NCI-H526 (cell line): ENCODE results near the gene HSPG2.

Source experiments
- DNase-seq, 2 experiments: peaks; one replicate each; lab custom pipeline; 2025; lab: John Stamatoyannopoulos, UW

Gene HSPG2

DNA sequence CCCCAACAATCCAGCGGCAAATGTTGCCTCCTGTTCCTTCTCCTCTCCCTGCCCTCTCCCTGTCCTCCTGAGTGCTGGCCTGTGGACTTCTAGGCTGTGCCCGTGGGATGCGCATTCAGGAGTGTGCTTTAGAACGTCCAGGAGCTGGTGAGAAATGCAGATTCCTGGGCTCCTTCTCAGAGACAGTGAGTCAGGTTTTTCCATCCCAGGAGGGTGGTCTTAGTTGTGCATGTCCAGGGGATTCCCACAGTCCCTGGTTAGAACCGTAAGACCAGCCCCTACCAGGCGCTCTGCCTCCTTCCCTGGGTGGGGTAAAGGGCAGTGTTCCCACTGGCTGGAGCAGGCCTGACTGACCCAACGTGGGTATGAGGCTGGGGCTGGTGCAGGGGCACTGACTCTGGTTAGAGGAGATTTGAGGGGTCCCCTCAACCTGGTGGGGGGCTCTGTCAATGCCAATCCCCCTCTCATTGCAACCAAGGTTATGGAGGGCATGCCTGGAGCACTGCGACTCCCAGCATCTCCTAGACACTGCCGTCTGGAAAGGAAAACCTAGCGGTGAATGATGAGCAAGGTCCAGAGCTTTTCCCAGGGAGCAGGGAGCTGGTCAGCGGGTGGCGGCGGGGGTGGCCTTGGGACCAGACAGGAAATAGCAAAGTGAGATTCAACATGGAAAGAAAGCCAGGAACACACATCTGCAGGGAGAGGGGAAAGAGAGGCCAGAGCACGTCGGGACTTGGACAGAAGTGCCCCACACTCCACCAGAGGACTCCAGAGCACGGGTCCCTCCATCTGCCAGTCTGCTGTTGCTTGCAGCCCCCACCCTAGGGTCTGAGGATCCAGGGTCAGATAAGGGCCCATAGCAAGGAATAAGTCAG, 38.5 kb downstream of the HSPG2 start:
- DNase-seq = no peak

DNA sequence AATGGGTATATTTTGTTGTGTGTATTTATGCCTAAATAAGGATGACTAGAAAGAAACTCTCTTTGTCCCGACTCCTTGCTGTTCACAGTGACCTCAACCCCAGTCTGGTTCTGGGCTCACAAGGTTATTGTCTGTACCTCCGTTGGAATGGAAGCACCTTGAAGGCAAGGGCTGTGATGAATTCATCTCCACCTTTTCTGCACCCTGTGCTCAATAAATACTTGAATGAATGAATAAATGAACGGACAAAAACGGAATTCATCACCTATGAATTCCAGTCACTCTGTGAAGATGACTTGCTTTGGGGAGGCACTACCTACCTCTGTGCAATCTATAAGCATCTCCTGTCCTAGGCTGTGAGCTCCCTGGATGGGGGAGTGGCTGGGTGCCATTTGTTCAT, 39.3 kb downstream of the HSPG2 start:
- DNase-seq = no peak

DNA sequence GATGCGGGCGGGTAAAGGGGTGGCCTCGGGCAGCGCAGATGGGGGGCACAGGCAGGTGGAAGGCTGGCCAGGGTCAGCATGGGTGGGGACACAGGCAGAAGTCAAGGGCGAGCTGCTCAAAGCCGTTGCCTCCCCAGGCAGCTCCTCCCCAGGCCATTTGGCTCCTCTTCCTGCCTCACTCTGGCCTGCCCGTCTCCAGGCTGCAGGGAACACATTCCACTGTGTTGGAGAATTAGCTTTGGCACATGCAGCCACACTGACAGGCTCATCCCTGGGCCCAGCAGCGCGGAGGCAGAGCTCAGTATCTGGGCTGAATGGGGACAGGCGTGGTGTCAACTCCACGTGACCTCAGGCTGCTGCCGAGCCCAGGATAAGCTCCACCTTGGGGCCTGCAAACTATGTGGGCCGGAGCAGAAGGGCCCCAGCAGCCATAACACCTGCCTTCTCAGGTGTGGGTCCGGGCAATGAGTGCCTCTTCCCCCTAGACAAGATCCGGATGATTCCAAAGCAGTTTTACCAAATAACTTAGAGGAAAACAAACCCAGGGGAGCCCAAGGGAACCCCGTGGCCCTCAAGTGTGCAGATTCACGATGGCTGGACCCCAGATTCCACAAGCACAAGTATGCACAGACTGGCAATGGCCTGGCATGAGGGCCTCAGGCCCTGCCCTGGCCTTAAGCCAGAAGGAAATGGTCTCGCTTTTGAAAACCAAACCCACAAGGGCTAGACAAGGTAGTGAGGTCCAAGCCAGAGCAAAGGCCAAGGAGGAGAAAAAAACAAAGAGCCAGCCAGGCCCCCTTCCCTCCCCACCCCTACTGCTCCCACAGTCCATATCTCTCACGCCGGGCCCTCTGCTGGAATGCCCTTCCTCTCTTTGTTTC, 40.2 kb downstream of the HSPG2 start:
- peak in 1 of 2 experiments; percentile 12 for DNase-seq

DNA sequence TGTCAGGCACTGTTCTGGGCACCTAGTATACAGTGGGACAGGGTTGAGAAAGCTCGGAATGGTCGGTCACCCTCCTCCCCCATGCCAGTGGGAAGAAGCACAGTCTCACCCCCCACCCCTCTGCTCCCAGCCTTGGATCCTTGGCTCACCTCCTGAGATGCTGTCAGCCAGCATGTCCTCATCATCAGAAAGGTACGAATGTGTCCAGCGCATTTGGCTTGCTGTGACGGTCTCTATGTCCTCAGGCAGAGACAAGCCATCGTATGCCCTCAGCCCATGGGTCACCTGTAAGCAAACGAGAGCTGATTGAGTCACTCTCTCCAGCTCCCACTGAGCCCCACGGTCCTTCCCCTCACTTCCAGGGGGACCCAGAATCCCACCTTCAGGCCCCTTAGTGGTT, 41.1 kb downstream of the HSPG2 start:
- no peak for DNase-seq

DNA sequence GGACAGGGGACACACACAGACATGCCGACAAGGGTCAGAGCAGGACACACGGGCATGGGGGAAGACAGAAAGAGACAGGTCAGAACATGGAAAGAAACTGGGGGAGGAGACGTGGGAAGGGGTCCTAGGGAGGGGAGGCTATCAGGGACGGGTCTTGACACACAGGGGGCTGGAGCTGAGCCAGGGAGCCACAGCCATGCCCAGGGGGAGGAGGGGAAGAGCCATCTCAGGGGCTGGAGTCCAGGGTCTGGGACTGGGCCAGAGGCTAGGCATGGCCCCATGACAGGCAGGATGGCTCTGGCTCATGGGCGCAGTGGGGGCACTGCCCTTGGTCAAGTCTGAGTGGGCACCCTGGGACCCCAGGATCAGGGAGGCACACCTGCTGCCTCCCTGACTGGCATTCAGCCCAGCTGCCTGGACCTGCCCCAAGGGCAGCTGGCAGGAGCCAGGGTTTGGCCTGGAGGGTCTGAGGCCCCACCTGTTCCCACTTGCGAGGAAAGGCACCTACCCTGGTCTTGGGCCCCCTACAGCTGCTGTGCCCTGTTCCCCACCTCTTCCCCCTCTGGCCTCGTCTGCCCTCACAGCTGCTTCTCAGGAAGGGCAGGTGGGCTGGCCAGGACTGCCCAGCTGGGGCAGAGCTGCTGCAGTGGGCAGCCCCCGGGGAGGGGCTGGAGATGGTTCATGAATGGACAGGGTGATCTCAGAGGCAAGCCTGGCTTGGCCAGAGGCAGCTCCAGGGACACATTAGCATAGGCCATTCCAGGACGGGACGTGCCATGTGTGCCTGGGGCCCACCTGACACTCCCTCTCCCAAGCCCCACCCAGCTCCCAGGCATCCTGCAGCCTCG, 42.9 kb downstream of the HSPG2 start:
- DNase-seq = no peak

DNA sequence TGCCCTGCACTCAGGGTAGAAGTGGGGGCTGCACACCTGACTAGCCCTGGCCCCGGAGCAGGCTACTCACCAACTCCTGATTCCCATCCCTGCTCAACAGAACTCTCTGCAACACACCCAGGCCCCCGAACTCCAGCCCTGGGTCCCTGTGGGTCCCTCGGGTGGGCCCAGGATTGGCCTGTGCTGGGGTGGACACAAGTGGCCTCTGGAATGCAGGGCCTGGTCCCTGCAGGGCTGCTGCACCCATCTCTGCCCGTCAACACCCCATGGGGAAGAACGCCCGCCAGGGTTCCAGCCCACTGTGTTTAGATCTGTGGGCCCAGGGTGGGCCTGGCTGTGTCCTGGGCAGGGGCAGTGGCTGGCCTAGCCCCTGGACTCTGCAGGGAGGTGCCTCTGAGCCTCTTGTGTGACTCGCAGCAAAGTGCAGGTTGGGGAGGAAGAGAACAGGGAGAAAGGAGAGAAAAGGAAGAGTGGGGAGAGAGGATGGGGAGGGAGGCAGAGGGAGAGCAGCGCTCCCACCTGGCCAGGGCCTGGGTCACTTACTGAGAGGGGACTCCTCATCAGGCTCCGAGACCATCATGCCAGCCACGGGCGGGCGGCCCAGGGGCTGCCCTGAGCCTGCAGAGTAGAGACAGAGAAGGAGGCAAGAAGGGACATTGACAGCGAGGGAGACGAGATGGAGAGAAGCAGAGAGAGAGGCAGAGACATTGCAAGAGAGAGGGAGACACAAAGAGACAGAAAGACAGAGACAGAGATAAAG, 43.9 kb downstream of the HSPG2 start:
- DNase-seq = no peak

DNA sequence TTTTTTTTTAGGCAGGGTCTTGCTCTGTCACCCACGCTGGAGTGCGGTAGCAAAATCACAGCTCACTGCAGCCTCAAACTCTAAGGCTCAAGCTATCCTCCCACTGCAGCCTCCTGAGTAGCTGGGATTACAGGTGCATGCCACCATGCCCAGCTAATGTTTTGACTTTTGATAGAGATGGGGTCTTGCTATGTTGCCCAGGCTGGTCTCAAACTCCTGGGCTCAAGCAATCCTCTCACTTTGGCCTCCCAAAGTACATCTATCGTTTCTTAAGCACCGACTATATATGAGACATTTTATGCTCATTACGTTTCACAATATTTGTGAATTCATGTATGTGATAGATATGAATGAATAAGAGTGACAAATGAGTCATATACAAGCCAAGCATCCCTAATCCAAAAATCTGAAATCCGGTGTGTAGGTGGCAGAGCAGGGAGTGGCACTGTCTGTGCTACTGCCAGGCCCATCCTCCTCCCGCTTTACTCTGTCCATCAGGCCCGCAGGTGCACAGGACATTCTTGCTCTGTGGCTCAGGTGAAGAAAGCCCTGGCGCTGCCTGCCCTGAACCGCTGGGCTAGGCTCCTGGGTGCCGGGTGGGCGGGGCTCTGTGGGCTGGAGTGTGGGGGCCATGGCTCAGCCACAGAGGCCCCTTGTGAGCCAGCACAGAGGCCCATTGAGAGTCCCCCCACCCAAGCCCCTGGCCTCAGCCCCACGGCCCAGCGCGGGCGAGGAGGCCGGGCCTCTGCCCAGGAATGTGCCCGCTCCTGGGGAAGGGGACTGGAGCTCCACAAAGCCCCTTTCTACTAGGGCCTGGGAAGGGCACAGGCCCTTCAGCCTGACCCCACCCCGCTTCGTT, 45.3 kb downstream of the HSPG2 start:
- no peak for DNase-seq

DNA sequence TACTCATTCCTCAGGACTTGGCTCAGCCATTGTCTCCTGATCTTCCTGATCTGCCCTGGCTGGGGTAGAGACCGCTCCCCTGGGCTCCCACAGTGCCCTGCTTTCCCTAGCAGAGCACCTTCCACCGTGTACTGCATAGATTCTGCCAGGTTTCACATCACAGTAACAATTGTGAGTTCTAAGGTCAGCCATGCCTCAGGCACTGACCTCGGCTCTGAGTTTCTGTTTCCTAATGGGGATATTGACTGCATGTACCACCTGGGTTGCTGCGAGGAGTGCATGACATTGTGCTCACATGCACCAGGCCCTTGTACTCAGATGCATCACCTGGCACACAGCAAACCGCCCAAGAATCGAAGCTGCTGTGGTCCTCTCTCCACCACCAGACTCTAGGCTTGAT, 46.0 kb downstream of the HSPG2 start:
- no peak for DNase-seq

DNA sequence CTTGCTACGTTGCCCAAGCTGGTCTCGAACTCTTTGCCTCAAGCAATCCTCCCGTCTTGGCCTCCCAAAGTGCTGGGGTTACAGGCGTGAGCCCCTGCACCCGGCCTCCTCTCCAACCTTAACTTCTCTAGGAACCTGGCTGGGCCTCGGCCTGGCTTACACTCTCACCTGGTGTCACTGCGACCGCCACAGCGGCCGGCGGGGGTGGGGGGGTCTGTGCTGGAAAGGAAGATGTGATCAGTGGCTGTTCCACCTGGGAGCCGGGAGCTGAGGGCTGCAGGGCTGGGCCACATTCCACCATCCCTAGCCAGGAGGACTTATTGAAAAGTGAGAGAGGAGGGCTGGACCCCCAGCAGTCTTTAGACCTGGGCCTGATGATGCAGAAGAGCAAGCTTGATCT, 48.6 kb downstream of the HSPG2 start:
- no peak for DNase-seq

DNA sequence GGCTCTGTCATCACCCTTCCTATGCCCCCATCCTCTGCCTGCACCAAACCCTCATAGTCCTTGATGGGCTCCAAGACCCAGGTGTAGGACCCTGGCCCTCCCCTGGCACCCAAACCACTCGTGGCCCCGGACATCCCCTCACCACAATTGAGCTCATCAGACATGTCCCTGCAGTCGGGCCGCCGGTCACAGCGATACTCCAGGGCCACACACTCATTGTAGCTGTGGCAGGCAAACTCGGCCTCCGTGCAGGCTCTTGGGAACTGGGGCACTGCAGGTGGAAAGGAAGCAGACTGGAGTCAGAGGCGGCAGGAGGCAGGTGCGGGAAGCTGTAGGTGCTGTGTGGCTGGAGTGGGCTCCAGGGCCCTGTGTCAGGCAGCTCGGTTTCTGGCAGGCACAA, 49.3 kb downstream of the HSPG2 start:
- no peak for DNase-seq

DNA sequence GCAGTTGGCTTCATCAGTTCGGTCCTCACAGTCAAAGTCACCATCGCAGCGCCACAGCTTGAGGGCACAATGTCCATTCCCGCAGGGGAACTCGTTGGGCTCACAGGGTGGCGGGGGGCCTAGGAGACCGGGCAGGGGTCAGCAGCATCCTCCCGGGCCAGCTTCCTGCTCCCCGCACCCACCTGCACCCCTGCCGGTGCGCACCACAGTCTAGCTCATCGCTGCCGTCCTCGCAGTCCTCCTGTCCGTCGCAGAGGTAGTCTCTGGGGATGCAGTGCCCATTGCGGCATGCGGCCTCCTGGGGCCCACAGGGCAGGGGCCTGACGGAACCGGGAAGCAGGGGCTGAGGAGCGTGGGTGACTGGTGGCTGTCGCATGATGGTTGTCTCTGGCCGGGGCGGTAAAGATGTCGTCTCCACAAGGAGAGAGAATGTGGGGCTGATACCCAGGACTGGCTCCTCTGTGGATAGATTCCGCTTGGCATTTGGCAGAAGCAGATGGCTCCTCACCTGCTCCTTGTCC, 49.8 kb downstream of the HSPG2 start:
- no peak for DNase-seq

DNA sequence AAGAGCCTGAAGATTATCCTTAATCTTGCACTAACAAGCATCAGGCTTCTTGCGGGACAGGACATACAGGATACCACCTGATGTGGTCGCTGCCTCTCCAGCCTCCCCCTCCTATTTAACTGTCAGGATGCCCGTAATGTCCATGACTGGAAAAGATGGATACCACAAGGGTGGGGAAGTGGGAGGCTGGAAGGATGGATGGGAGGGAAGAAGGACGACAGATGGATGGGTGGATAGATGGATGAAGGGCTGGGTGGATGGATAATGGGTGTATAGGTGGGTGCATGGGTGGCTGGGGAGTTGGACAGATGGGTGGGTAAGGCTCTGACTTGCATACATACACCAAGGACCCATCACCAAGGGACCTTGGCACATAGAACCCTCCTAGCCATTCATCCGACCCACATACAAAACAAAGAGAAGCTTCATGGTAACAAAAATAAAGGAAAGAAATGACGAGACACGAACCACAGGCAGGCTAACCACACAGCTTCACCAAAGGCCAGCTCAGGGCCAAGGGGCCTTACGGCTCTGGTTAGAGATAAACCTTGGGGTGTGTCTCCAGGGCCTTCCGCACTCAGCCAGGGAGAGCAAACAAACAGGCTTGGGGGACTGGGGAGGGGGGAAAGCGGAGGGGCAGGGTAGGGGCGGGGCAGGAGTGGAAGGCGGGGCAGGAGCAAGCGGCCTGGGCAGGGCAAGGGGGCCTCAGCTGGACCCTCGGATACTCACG, 50.5 kb downstream of the HSPG2 start:
- no peak for DNase-seq

DNA sequence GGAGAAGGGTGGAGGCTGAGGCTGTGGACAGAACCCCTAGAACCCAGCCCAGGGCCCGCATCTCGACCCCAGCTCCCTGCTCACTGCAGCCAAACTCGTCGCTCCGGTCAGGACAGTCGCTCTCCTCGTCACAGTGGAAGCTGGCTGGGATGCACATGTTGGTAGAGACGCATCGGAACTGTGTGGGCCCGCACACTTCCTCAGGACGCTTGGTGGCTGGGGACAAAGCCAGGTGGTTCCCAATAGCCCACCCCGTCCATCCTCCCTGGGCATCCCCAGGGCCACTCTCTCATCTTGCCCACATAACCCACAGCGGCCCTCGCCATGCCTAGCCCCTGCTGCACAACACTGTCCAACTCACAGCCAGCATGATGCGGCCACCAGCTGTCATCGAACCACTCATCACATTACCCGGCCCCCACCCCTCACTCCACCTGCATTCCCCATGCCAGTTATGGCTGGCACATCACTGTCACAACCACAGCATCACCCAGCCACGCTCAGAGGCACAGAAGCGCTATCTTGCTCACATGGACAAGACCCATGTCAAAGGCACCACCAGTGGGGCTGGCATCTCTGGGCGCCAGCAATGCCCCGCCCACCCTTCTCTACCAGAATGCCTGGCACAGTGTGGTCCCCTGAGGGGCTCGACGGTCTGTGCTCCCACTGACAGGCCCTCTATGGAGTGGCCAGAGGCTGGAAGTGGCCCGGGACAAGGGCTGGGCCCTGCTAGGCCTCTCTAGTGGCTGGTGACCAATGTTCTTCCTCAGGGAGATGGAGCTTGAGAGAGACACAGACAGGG, 51.7 kb downstream of the HSPG2 start:
- DNase-seq = no peak

DNA sequence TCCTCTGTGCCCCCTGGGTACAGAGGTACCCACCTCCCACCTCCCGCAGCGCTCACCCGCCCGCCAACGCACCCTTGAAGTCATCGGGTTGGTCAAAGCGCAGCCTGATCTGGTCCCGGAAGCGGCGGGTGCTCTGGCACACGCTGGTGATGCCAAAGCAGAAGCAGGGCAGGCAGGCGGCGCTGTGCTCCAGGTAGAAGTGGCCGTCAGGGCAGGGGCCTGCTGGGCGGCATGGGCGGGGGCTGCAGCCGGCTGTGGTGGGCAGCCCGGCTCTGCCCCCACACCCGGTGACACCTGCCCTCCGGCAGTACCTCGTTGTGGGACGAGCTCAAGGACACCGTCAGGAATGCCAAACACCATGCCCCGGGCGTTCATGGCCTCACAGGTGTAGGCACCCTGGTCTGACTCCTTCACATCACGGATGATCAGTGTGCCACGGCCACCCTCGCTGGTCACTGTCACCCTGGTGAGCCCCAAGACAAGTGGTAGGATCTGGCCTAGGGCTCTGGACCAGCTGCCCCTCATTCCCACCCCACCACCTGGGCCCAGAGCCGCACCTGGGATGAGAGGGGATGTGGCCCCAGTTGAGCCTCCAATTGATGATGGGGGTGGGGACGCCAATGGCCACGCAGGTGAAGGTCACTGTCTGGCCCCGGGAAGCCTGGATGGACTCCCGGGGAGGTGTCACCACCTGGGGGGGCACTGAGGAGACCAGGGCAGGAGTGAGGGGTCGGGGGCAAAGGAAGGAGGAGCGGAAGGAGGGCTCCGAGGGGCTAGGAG, 52.5 kb downstream of the HSPG2 start:
- DNase-seq = no peak

DNA sequence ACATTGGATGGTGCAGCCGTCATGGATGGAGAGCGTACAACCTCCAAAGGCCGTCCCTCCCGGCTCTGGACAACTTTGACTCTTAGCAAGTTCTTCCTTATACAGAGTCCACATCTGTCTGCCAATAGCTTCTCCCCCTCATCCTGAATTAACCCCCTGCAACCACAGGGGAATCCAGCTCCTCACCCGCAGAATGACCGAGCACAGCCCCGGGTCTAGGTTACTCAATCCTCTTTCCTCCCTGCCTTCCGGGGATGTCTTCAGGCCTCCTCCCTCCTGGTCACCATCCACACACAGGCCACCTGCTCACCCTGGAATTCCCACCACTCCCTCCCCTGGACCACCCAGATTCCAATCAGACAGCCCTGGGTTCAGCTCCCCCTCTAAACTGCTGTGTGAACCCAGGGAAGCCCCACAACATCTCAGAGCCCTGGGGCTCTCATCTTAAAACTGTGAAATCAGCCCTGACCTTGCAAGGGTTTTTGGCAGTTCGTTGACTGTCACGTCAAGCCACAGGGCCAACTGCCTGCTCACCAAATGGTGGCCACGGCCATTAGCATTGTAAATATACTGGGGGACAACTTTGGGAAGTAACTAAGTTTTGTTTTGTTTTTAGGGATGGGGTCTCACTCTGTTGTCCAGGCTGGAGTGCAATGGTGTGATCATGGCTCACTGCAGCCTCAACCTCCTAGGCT, 54.2 kb downstream of the HSPG2 start:
- no peak for DNase-seq

DNA sequence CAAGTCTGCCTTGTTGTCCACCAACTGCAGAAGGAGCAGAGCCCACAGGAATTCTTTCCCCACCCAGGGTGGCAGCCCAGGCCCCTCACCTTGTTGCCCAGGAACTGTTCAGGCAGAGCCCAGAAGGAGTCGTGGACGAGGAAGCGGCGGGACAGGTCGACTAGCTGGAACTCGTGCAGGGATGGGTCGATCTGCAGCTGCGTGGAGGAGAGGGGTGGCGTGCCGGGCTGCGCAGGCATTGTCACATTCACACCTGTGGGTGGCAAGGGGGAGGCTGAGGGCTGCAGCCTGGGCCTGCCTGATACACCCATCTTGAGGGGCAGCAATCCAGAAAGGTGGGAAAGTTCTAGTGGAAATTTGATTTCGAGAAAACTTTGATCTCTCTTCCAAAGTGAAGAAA, 55.9 kb downstream of the HSPG2 start:
- no peak for DNase-seq

DNA sequence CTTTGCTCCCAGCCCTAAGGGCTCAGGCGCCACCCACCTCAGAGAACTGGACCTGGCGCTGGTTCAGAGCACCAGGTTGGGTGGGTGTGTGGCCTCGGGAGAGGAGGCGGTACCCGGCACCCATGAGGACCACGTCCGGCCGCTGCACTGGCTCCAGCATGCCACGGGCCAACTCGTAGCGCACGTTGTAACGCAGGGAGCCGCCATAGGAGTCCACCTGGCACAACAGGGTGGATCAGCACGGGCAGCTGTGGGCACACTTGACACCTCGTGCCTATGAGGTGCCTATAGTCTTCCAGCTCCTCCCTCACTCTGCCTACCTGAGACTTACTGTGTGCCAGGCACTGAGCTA, 56.5 kb downstream of the HSPG2 start:
- no peak for DNase-seq
